Stimulated activated naive CD8-positive, alpha-beta T cell treated with anti-CD3 and anti-CD28 coated beads, Interleukin-15, Interleukin-2, amounts not matched to agents 100 U/mL and 50 U/mL, for 24 hours (primary cell): ENCODE measurements around the gene PSD4.

Source experiments
- ATAC-seq: fragments of 150-1000 bp; cut with Tn5 transposase; one replicate; pipeline ENCODE4 v1.10.0; 2021
- DNase-seq: peaks from one replicate; pipeline ENCODE4 v3.0.0; 2021

Gene PSD4

GRCh38 chr2:113238871-113239839 is 65.4 kb downstream of the PSD4 start:
- DNase-seq (no peak), ATAC-seq (no peak)

- ATAC-seq (peak; percentile 34), DNase-seq (no peak)
Measured at GRCh38 chr2:113240150-113240914, 66.6 kb downstream of the PSD4 start.

- DNase-seq (peak; percentile 75), ATAC-seq (peak; percentile 99)
Measured at GRCh38 chr2:113240915-113241911, 67.4 kb downstream of the PSD4 start.

GRCh38 chr2:113242327-113242726 is 68.6 kb downstream of the PSD4 start:
- no peak for ATAC-seq
- no peak for DNase-seq

GRCh38 chr2:113245276-113245711 is 71.5 kb downstream of the PSD4 start:
- DNase-seq (no peak), ATAC-seq (no peak)

- ATAC-seq (no peak), DNase-seq (no peak)
Measured at GRCh38 chr2:113246606-113247005, 72.8 kb downstream of the PSD4 start.

GRCh38 chr2:113248997-113249770 is 75.4 kb downstream of the PSD4 start:
- DNase-seq, result peak; percentile 81
- ATAC-seq, result peak; percentile 44

GRCh38 chr2:113251118-113251517 is 77.3 kb downstream of the PSD4 start:
- peak; percentile 20 for ATAC-seq

GRCh38 chr2:113252047-113252590 is 78.3 kb downstream of the PSD4 start:
- DNase-seq, result no peak
- no peak for ATAC-seq

More at GRCh38 chr2:113251118-113251517, 77.3 kb downstream of the PSD4 start:
- DNase-seq, result peak; percentile 33

- no peak for ATAC-seq
- DNase-seq, result no peak
Measured at GRCh38 chr2:113253453-113253852, 79.7 kb downstream of the PSD4 start.

GRCh38 chr2:113255140-113256070 is 81.6 kb downstream of the PSD4 start:
- DNase-seq (no peak), ATAC-seq (peak; percentile 45)

GRCh38 chr2:113257516-113258264 is 83.9 kb downstream of the PSD4 start:
- ATAC-seq, result no peak

GRCh38 chr2:113258471-113259147 is 84.8 kb downstream of the PSD4 start:
- no peak for ATAC-seq

More at GRCh38 chr2:113257516-113258264, 83.9 kb downstream of the PSD4 start:
- DNase-seq, result no peak

More at GRCh38 chr2:113258471-113259147, 84.8 kb downstream of the PSD4 start:
- DNase-seq, result no peak
